ENCODE results near the gene C20orf141.
"Not testable (repeated sequence)": the region's sequence is repeated elsewhere in the genome, so short reads cannot be mapped to it uniquely, and the experiment has no call there.

C20orf141 gene, protein sequence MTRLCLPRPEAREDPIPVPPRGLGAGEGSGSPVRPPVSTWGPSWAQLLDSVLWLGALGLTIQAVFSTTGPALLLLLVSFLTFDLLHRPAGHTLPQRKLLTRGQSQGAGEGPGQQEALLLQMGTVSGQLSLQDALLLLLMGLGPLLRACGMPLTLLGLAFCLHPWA

DNA sequence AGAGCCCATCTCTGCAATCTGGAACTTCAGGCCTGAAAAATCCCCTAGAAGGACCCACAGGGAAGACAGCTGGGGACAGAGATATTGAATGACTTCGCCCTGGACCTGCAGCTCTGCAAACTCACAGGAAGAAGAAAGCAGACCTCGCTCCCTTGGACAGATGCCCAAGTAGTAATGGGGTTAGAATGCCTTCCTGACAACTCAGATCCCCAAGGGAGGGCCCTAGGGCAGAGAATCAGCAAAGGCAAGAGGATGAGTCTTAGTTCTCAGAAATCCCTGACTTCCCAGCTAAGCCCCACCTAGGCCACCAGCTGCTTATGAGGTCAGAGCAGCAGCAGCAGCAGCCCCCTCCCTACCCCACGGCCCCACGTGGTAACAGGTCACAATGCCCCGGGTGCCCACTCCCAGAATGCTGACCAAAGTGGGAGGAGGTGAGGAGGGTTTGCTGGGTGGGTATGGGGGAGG, at the start of gene C20orf141:
TSS of gene C20orf141 (plus strand) at position 401 of the 465 bp plus-strand sequence. CDS start 198 bp downstream, outside the sequence.
- no peak for DNase-seq

GRCh38 chr20:2767768-2768631, 46.8 kb upstream of the C20orf141 start:
- DNase-seq = no peak

DNA sequence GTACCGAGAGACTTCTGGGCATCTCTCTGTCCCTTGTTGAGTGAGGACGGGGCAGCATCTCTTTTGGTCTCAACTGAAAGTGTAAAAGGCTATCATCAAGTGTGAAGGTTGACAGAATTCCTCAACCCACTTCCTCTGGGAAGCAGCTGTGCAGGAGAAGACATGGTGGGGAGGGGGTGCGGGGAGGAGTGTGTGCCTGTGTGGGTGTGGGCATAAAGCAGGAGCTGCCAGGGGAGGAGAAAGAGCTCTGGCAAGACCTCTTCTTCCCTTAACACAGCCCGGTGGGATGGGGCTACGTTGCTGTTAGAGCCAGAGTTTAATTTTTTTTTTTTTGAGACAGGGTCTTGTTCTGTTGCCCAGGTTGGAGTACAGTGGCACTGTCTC, 46.2 kb upstream of the C20orf141 start:
- no peak for DNase-seq

GRCh38 chr20:2770091-2770490, 44.7 kb upstream of the C20orf141 start:
- not testable (repeated sequence) for DNase-seq

- no peak for DNase-seq
These were observed 43.1 kb upstream of the C20orf141 start for GRCh38 chr20:2771631-2772080.

DNA sequence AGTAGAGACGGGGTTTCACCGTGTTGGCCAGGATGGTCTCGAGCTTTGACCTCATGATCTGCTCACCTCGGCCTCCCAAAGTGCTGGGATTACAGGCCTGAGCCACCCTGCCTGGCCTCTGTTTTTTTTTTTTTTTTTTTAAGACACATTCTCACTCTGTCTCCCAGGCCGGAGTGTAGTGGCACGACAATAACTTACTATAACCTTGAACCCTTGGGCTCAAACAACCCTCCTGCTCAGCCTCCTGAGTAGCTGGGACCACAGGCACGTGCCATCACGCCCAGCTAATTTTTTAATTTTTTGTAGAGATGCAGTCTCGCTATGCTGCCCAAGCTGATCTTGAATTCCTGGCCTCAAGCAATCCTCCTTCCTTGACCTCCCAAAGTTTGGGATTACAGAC, 41.0 kb upstream of the C20orf141 start:
- DNase-seq = no peak

DNA sequence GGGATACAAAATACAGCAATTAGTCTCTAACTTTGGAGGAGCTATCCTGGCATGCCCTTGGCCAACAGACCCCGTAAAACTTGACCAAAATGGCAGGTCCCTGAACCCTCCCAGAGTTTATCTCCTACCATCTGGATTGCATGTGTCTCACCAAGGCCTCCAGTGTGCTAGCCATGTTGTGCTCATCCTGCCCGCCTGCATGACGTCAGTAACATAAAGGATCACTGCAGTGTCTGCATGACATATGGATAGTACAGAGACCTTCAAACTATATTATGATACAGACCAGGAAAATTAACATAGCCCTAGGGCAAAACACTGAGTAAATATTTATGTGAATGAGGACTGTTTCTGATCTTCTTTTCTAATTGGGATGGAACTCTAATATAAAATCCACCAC, 39.6 kb upstream of the C20orf141 start:
- no peak for DNase-seq

DNA sequence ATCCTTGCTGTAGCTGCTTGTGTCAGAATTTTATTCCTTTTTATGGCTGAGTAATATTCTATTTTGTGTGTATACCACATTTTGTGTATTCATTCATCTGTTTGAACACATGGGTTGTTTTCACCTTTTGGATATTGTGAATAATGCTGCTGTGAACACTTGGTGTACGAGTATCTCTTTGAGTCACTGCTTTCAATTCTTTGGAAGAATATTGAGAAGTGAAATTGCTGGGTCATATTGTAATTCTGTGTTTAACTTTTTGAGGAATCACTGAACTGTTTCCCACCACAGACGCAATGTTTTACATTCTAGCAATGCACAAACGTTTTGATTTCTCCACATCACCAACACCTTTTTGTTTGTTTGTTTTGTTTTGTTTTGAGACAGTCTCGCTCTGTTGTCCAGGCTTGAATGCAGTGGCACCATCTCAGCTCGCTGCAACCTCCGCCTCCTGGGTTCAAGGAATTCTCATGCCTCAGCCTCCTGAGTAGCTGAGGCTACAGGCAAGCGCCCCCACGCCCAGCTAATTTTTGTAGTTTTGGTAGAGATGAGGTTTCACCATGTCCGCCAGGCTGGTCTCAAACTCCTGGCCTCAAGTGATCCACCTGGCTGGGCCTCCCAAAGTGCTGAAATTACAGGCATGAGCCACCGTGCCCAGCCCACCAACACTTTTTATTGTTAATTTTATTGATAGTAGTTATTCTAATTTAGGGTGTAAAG, 36.0 kb upstream of the C20orf141 start:
- no peak for DNase-seq

- DNase-seq = no peak
These were observed 33.8 kb upstream of the C20orf141 start for GRCh38 chr20:2780948-2781347.

GRCh38 chr20:2783908-2784566, 30.8 kb upstream of the C20orf141 start:
- DNase-seq = no peak

DNA sequence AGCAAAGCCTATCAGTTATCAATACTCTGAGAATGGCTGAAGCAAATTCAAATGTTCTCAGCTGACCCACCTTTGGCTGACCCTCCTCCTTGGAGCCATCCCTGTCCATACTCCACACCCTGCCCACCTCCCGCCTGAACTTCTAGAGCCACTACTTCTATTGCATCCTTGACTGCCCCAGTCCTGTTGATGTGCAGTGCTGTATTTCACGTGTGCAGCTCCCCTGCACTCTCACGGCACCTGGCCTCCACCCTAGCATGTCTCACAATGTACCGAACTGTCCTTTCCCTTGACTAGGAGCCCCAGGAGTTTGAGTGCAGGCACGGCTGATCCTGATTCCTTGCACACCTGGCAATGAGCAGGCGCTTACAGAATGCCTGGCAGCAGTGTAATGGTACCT, 21.3 kb upstream of the C20orf141 start:
- DNase-seq = no peak

DNA sequence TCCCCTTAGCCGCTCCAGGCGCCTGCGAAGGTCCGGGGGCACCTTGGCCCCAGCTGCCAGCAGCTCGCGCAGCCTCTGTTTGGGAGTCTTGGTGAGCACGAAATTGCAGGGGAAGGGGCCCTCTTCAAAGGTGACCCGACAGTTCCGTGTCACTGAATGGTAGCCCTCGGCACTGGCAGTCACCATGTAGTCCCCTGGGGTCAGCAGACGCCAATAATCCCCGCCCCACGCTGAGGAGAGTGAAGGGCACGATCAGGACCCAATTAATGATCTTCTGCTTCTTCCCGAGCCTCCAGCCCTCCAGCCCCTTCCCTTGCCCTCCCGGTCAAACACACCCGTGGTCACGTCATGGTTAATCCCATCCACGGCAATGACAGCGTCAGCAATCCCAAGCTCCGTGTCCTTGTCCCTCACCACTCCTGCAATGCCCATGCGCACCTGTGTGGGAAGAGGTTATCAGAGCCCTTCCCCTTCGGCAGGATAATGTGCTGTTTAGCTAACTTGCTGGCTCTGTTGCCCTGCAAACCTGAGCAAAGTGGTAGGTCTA, 20.5 kb upstream of the C20orf141 start:
- DNase-seq = no peak

GRCh38 chr20:2794866-2795447, 19.8 kb upstream of the C20orf141 start:
- DNase-seq = no peak

DNA sequence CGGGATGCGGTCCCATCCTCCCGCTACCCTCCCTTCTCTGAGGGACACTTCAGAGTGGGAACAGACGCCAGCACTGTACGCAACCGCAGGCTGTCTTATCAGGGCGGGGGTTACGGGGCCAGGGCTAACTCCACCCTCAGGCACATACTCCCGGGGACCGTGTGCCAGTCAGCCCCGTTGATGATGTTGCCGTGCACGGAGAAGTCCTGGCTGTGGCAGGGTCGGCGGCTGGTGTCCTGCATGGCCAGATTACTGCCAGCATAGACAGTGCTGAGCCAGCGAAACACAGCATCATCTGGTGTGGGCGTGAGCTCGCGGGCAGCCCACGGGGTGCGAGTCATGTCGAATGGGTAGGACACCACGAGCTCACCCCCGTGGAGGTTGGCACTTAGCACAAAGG, 19.3 kb upstream of the C20orf141 start:
- DNase-seq = no peak

GRCh38 chr20:2796011-2796660, 18.7 kb upstream of the C20orf141 start:
- DNase-seq = no peak

- DNase-seq = no peak
These were observed 17.4 kb upstream of the C20orf141 start for GRCh38 chr20:2797136-2797983.

DNA sequence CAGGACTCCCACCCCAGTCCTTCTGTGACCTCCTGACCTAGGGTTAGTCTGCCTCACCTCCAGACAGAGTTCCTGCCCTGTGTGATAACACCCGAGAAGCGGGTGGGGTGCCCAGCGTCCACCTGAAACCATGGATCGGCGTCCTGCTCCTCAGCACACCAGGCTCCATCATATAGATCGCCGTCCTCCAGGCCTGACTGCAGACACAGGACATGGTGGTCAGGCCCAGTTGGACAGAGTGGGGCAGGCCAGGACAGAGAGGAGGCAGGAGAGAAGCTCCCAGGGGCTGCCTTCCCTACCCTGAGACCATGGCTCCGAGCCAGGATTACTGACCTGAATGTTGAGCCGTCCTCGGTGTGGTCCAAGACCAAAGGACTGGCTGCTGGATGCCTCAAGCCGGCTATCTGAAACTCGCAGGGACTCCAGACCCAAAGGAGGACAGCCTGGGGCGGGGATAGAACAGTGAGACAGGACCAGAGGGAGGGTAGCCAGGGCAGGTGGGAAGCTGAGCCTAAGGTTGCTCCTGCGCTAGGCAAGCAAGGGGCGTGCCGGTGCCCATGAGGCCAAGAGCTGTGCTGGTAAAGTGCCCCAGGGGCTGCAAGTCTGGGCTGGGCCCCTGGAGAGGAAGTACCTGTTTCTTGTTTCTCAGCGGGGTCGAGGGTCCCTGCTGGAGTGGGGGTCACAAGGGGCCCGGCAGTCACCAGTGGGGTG, 16.5 kb upstream of the C20orf141 start:
- DNase-seq = no peak

GRCh38 chr20:2798814-2799213, 16.0 kb upstream of the C20orf141 start:
- no peak for DNase-seq

GRCh38 chr20:2799271-2799670, 15.5 kb upstream of the C20orf141 start:
- no peak for DNase-seq
